Progenitor cell of endocrine pancreas (in vitro differentiated cells): Measurements from ENCODE around the gene LPP. TPM values are rescaled to one million over a fixed set of nuclear protein-coding genes. Genes with fewer than 3 reads are reported as not detected.
A peak's percentile ranks its signal among the peaks of the same experiment; 100 is the strongest.

Source experiments
- DNase-seq: peaks from one replicate; pipeline ENCODE4 v3.0.0; 2021; ENCODE audit warnings: low spot score; ENCODE audit not compliant: unreplicated experiment
- H3K27ac Mint-ChIP-seq: 2 replicates; pipeline ENCODE4 v1.8.0; 2021; ENCODE audit warnings: mild to moderate bottlenecking, moderate library complexity, mixed read lengths
- H3K27me3 Mint-ChIP-seq: 2 replicates; pipeline ENCODE4 v1.8.0; 2021; ENCODE audit warnings: mixed read lengths
- H3K36me3 Mint-ChIP-seq: 2 replicates; pipeline ENCODE4 v1.8.0; 2022; ENCODE audit warnings: mixed read lengths; ENCODE audit not compliant: insufficient read depth
- H3K4me1 Mint-ChIP-seq: 2 replicates; pipeline ENCODE4 v1.8.0; 2021; ENCODE audit warnings: low read depth, mixed read lengths
- H3K4me3 Mint-ChIP-seq: 2 replicates; pipeline ENCODE4 v1.8.0; 2021; ENCODE audit warnings: low read depth, mild to moderate bottlenecking, moderate library complexity, mixed read lengths
- H3K9me3 Mint-ChIP-seq: 2 replicates; pipeline ENCODE4 v1.8.0; 2021; ENCODE audit warnings: low read depth, mixed read lengths
- CTCF ChIP-seq: fragments of 200-600 bp; sonication (generic); IDR thresholded peaks from one replicate; pipeline ENCODE4 v1.5.0; 2021; ENCODE audit warnings: antibody characterized with exemption, mild to moderate bottlenecking; ENCODE audit not compliant: unreplicated experiment
- total RNA-seq: library from RNA; stranded (reverse); gene quantifications from 2 replicates; pipeline ENCODE4 v1.2.1, GENCODE V29; 2021

The LPP gene
- total RNA-seq, 1 donor from 2014 or later, result 131 TPM

DNA sequence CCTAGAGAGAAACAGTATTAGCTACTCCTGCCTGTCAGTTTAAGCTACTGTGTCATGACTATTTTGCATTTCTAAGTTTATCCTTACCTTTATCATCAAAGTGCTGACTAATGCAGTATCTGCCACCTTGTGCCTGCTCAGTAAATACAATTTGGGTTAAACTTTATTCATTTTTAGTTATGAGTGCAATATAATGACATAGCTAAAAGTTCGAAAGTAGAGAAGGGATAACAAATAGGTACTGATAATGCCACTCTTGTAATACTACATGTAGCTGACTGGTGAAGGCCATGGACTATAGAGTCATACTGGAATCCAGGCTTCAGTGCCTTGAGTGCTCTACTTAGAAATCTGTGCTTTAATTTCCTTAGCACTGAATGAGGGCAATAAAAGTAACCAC is 537.0 kb downstream of the LPP start:
- DNase-seq, result no peak
- H3K27ac Mint-ChIP-seq, result peak overlapping the region; percentile 55
- peaks cover 4% of the 10 kb centered on the region for H3K4me1 Mint-ChIP-seq
- H3K9me3 Mint-ChIP-seq, result no peaks in the 10 kb centered on the region
- no peak overlapping the region for H3K4me3 Mint-ChIP-seq
- no peaks in the 10 kb centered on the region for H3K27me3 Mint-ChIP-seq
- no peaks in the 10 kb centered on the region for H3K36me3 Mint-ChIP-seq
- TF ChIP-seq CTCF, result no peak

- H3K9me3 Mint-ChIP-seq, result no peaks in the 10 kb centered on the region
- peaks cover 4% of the 10 kb centered on the region for H3K4me1 Mint-ChIP-seq
- no peaks in the 10 kb centered on the region for H3K36me3 Mint-ChIP-seq
- TF ChIP-seq CTCF, result no peak
- H3K27me3 Mint-ChIP-seq, result no peaks in the 10 kb centered on the region
- no peak overlapping the region for H3K4me3 Mint-ChIP-seq
- no peak for DNase-seq
- no peak overlapping the region for H3K27ac Mint-ChIP-seq
Measured at GRCh38 chr3:188691665-188692064, 537.7 kb downstream of the LPP start.

DNA sequence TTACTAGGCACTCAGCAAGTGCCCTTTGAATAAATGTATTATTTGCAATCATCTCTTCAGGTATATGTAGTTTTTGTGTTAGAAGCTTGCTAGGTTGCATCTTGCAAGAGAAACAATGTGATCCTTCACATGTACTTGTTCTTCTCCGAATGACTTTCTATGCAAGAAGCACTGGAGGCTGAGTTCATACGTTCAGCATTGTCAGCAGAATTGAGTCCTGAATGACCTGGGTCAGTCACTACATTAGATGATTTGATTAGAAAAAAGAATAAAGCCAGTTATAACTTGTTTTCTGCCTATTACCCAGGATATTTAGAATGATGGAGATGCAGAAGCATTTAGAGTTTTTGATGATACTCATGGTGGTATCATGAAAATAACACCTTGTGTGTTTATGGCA is 538.7 kb downstream of the LPP start:
- Mint-ChIP-seq H3K27ac (no peak overlapping the region), H3K9me3 (no peaks in the 10 kb centered on the region), H3K4me1 (peaks cover 4% of the 10 kb centered on the region), H3K36me3 (no peaks in the 10 kb centered on the region), H3K27me3 (no peaks in the 10 kb centered on the region), H3K4me3 (no peak overlapping the region)
- no peak for DNase-seq
- TF ChIP-seq CTCF, result no peak

GRCh38 chr3:188693435-188693834 is 539.5 kb downstream of the LPP start:
- no peak overlapping the region for H3K27ac Mint-ChIP-seq
- no peaks in the 10 kb centered on the region for H3K36me3 Mint-ChIP-seq
- DNase-seq, result no peak
- H3K27me3 Mint-ChIP-seq, result no peaks in the 10 kb centered on the region
- TF ChIP-seq CTCF, result no peak
- peaks cover 3% of the 10 kb centered on the region for H3K4me1 Mint-ChIP-seq
- no peaks in the 10 kb centered on the region for H3K9me3 Mint-ChIP-seq
- no peak overlapping the region for H3K4me3 Mint-ChIP-seq

- H3K36me3 Mint-ChIP-seq, result no peaks in the 10 kb centered on the region
- H3K27ac Mint-ChIP-seq, result no peak overlapping the region
Measured at GRCh38 chr3:188695241-188695640, 541.3 kb downstream of the LPP start.

More at GRCh38 chr3:188695241-188695640, 541.3 kb downstream of the LPP start:
- no peaks in the 10 kb centered on the region for H3K4me1 Mint-ChIP-seq
- no peak overlapping the region for H3K4me3 Mint-ChIP-seq
- TF ChIP-seq CTCF, result no peak
- DNase-seq, result no peak
- no peaks in the 10 kb centered on the region for H3K27me3 Mint-ChIP-seq
- no peaks in the 10 kb centered on the region for H3K9me3 Mint-ChIP-seq
